ENCODE results near the gene CAMK1.

DNA sequence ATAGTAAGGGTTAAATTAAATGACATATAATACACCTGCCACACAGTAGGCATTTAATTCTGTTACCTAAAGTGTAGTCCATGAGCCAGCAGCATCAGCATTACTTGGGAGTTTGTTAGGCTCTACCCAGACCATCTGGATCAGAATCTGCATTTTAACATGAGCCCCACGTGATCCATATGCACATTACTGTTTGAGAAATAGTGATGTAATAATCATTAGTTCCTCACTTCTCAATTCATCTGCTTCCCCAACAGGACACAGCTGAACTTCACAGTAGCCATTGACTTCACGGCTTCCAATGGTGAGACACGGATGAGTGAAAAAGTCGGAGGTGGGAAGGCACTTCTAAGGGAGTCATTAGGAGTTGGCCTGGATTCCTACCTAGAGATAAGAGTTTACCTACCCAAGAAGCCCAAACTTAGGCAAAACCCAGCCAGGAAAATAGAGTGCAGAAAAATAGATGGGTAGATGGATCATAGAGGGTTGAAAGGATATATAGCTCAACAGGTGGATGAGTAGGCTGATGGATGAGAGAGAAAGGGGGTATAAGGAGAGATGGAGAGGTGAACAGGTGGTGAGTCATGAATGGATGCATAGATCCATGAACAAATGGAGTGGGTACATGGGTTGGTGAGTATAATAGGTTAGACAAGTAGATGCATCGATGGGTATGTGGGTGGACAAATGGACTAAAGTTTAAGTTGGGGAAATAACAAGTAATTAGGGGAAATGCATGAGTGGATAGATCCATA is 52.8 kb downstream of the CAMK1 start:
- TF ChIP-seq, protein P1, sequence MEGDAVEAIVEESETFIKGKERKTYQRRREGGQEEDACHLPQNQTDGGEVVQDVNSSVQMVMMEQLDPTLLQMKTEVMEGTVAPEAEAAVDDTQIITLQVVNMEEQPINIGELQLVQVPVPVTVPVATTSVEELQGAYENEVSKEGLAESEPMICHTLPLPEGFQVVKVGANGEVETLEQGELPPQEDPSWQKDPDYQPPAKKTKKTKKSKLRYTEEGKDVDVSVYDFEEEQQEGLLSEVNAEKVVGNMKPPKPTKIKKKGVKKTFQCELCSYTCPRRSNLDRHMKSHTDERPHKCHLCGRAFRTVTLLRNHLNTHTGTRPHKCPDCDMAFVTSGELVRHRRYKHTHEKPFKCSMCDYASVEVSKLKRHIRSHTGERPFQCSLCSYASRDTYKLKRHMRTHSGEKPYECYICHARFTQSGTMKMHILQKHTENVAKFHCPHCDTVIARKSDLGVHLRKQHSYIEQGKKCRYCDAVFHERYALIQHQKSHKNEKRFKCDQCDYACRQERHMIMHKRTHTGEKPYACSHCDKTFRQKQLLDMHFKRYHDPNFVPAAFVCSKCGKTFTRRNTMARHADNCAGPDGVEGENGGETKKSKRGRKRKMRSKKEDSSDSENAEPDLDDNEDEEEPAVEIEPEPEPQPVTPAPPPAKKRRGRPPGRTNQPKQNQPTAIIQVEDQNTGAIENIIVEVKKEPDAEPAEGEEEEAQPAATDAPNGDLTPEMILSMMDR (conservative IDR thresholded peaks at IDR 0.05; ENCODE audit: low read depth, low read length): no peak
- TF ChIP-seq, protein P2, sequence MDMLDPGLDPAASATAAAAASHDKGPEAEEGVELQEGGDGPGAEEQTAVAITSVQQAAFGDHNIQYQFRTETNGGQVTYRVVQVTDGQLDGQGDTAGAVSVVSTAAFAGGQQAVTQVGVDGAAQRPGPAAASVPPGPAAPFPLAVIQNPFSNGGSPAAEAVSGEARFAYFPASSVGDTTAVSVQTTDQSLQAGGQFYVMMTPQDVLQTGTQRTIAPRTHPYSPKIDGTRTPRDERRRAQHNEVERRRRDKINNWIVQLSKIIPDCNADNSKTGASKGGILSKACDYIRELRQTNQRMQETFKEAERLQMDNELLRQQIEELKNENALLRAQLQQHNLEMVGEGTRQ (IDR thresholded peaks at IDR 0.05; ENCODE audit: low read depth, low read length): no peak
- TF ChIP-seq, protein P3, sequence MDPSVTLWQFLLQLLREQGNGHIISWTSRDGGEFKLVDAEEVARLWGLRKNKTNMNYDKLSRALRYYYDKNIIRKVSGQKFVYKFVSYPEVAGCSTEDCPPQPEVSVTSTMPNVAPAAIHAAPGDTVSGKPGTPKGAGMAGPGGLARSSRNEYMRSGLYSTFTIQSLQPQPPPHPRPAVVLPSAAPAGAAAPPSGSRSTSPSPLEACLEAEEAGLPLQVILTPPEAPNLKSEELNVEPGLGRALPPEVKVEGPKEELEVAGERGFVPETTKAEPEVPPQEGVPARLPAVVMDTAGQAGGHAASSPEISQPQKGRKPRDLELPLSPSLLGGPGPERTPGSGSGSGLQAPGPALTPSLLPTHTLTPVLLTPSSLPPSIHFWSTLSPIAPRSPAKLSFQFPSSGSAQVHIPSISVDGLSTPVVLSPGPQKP (IDR thresholded peaks at IDR 0.05; ENCODE audit: borderline replicate concordance, low read depth, low read length): no peak
- TF ChIP-seq MAZ (IDR thresholded peaks at IDR 0.05; ENCODE audit: borderline replicate concordance, low read depth, low read length): no peak
- no peak for TF ChIP-seq CHD1 (IDR thresholded peaks at IDR 0.05; ENCODE audit: low read depth, low read length)
- TF ChIP-seq POLR2A (IDR thresholded peaks at IDR 0.05; ENCODE audit: low read depth, low read length): no peak
- TF ChIP-seq MXI1 (IDR thresholded peaks at IDR 0.05; ENCODE audit: borderline replicate concordance, low read depth, low read length): no peak
- no peak for TF ChIP-seq RAD21 (IDR thresholded peaks at IDR 0.05; ENCODE audit: low read length)
- TF ChIP-seq CEBPB (IDR thresholded peaks at IDR 0.05; ENCODE audit: low read depth, low read length): 0 out of 2 replicates have a peak, but pooled peaks have one; percentile 2
- TF ChIP-seq BHLHE40 (IDR thresholded peaks at IDR 0.05; ENCODE audit: low read depth, low read length): no peak
- no peak for TF ChIP-seq SMC3 (IDR thresholded peaks at IDR 0.05; ENCODE audit: low read depth, low read length)

Data from IMR-90 (cell line).